ENCODE data around the gene YTHDF1.
"Not testable (repeated sequence)": the region's sequence is repeated elsewhere in the genome, so short reads cannot be mapped to it uniquely, and the experiment has no call there.

The YTHDF1 gene

DNA sequence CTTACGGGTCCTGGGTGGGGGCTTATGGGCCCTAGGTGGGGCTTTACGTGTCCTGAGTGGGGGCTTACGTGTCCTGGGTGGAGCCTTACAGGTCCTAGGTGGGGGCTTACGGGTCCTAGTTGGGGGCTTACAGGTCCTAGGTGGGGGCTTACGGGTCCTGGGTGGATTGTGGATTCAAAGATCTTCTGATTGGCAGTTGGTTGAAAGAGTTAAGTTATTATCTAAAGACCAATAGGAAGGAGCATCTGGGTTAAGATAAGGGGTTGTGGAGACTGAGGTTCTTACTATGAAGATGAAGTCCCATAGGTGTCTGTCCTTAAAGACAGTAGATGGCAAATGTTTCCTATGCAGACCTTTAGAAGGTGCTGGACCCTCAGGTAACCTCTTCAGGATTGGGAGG, 11.3 kb upstream of the YTHDF1 start:
- no peak for DNase-seq (ENCODE audit: low read depth in 2 of 2, low spot score in 1 of 2)

DNA sequence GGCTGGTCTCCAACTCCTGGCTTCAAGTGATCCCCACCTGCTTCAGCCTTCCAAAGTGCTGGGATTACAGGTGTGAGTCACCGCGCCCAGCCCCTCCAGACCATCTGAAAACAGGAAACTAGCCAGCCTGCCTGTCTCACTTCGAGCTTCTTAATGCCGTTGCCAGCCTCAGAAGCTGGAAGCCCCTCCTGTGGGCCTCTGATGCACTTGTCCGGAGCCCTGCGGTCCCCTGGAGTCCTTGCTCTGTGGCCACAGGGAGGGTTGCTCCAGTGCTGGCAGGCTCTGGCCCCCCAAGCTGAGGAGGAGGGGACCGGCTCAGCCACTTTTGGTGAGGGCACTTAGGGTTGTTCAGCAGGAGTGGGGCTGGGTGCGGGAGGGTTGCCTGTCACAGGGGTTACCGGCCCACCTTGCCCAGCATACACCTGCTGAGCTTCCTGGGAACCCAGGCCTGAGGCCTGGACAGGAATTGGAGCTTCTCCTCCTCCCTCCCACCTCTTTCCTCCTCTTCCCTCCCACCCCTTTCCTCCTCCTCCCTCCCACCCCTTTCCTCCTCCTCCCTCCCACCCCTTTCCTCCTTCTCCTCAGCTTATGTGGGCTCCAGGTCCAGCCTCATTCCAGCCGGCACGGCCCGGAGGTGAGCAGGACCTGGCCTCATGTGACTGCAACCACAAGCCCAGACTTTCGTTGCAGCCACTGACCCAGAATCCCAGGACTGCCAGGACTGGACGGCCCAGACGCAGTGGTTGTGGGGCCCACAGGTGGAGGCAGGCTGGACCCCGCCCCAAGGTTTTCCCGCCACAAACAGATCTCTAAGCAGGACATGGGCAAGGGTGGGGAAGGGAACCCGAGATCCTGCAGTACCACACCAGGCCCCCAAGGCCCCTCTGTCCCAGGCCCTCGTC, 10.4 kb upstream of the YTHDF1 start:
- DNase-seq (ENCODE audit: low read depth in 2 of 2, low spot score in 1 of 2), result no peak

DNA sequence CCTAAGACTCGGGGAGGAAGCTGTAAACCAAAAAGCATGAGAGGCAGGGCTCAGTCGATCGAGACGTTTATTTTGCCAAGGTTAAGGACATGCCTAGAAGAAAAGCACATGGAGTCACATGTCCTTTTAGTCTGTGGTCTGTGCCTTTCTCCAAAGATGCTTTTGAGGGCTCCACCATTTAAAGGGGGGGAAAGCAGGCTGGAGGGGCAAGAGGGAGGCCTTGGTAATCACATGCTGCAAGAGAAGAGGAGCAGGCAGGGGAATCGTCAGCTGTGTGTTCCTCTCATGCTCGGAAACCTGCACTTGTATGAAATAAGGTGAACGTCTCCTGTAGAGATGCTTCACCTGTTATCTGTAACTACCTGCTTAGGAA, 9.1 kb upstream of the YTHDF1 start:
- DNase-seq (ENCODE audit: low read depth in 2 of 2, low spot score in 1 of 2), result no peak

DNA sequence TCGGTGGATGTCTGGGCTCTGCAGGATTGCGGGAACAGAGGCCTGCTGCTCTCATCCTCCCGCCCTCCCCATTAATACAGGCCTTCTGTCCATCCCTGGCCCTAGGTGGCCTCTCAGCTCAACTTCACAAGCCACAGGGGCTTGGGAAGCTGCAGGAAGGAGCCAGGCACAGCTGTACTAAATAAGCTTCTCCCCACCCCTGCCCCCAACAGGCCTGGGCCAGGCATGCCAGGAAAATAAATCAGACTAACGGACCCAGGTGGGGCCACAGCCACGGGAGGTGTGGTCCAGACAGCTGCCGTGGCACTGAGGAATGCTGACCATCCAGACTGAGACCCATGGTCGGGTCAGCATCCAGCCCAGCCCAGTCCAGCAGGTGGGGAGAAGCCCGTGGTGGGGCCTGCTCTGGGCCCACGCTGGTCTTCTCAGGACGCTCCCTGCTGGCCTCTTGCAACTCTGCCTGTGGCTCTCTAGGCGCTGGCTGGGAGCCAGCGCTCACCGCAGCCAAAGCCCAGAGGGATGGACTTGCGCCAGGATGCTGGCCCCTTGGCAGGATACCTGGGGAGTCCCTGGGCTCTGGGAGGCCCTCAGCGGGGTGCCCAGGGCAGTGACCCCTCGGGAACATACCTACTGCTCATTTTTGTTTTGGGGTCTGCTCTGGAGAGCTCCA, 8.6 kb upstream of the YTHDF1 start:
- DNase-seq (ENCODE audit: low read depth in 2 of 2, low spot score in 1 of 2), result no peak

DNA sequence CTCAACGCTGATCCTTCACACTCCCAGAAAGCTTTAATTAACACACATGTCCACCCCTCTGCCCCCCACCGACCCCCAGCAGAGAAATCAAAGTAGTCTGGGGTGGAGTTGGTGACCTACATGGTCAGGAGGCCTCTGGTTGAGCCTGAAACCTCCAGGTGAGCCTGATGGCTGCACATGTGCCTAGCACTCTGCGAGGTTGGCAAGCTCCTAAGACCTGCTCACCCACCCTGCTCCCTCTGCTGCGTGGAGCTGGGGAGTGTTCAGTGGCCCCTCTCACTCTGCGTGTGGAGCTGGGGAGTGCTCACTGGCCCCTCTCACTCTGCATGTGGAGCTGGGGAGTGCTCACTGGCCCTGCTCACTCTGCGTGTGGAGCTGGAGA, 7.9 kb upstream of the YTHDF1 start:
- no peak for DNase-seq (ENCODE audit: low read depth in 2 of 2, low spot score in 1 of 2)

DNA sequence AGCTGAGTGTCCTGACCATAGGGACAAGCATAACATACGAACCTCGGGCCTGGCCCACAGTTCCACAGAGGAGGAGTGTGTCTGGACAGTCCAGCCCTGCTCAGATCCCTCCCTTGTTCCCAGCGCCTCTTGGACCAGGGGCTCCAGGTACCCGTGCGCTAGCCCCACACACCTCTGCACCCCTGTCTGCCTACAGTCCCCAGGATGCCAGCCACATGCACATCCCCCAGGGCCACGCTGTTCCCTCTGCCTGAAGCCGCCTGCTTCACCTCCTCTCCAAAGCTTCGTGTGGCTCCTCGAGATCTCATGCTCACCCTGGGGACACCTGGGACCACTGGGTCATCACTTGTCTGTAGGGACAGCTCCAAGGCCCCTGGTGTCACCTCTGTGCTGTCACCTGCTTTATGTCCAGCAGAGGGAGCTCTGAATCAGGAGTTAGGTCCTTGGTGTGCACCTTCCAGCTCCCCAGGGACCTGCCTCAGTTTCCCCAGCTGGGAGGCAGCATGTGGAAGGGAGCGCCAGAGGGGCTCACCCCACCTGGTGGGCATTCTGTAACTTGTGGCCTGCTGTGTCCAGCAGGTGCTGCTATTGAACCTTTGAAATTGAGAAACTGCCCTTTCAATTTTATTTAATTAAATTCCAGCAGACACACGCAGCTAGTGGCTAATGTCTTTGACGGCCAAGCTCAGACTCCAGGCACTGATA, 7.3 kb upstream of the YTHDF1 start:
- DNase-seq (ENCODE audit: low read depth in 2 of 2, low spot score in 1 of 2), result no peak

DNA sequence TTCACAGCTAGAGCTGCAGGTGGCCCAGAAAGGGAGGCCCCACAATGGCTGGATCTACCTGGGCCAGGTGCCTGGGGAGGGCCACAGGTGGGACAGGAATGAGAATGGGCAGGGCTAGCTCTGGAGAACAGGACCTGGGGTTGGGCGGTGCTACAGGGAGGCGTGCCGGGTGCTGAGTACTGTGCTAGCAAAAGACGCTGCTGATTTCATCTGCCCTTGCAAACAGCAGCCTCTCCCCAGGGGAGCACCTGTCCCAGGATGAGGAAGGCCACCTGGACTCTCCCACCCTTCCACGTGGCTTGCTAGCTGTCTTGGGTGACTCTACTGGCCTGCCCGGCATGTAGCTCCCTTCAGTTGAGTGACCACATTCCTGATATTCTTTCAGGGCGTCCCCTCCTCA, 6.6 kb upstream of the YTHDF1 start:
- no peak for DNase-seq (ENCODE audit: low read depth in 2 of 2, low spot score in 1 of 2)

DNA sequence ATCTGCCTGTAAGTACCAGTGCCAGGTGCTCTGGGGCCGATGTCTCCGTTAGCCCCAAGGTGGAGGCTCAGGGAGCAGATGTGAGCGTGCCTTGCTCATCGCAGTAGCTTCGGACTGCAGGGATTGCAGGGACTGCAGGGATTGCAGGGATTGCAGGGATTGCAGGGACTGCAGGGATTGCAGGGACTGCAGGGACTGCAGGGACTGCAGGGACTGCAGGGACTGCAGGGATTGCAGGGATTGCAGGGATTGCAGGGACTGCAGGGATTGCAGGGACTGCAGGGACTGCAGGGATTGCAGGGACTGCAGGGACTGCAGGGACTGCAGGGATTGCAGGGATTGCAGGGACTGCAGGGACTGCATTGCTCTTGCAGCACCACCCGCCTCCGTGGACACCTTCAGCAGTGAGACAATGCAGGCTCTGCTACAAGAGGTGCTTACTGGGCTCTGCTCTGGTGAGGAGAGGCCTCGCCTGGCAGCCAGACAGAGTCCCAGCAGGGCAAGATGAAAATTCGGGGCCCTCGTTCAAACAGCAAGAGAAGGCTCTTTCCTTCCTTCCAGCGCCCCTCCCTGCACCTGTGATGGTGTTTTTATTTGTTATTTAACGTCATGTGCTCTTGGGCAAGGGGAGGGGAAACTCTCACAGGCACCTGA, 5.6 kb upstream of the YTHDF1 start:
- DNase-seq (ENCODE audit: low read depth in 2 of 2, low spot score in 1 of 2), result not testable (repeated sequence)

DNA sequence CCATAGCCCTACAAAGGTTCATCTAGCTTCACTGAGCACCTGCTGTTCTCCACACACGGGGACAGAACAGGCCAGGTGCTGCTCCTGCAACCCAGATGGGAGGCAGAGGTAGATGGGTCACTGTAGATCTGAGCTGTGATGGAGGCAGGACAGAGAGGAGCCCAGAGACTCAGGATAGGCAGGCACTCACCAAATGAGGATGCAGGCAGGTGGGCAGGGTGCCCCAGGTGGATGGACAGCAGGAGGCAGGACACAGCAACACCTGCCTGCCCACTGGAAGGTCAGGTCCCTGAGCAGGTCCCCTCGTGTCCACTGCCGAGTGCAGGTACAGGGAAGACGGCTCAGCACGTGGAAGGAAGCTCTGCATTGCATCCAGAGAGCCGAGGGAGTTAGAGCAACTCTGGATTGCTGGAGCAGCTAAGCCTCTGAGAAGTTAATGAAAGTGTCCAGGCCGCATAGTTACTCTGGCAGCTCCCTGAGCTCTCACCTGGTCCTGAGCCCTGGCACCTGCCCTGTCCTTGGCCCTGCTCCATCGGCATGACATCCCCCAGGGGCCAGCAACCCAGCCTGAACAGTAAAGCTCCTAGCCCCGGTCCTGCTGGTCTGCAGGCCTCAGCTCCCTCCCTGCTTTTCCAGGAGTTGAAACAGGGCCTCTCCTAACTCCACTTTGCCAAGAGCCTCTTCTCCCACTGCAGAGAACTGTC, 4.9 kb upstream of the YTHDF1 start:
- DNase-seq (ENCODE audit: low read depth in 2 of 2, low spot score in 1 of 2), result no peak

DNA sequence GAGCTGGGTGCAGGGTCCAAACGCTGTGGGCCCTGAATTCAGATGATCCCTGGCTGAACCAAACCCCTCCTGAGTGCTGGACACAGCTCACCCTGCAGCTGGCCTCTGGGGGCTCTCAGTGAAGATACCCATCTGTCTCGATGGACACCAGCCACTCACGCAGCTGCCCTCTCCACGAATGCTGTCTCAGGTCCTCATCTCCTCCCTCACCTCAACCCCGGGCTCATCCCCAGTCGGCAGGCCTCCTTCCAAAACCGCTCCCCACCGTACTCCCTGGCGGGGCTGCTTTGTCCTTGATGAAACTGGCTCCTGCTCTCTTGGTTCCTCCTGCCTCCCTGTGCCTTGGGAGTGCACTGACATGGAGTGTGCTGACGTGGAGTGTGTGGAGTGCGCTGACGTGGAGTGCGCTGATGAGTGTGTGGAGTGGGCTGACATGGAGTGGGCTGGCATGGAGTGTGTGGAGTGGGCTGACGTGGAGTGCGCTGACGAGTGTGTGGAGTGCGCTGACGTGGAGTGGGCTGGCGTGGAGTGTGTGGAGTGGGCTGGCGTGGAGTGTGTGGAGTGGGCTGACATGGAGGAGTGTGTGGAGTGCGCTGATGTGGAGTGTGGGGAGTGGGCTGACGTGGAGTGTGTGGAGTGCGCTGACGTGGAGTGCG, 4.1 kb upstream of the YTHDF1 start:
- no peak for DNase-seq (ENCODE audit: low read depth in 2 of 2, low spot score in 1 of 2)

DNA sequence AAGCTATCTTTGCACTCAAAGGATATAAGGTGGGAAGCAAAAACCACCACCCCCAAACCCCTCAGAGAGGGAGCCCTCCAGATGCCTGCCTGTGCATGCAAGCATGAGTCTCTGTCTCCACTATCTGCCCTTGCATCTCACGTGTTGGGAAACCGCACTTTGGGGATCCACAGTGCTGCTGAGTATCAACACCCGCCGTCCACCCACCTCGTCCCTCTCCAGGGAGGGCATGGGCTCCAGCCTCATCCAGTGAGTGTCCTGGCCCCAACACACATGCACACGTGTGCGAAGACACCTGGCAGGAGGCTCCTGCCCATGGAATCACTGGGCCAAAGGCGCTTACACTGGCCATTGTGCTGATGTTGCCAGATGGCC, 3.5 kb upstream of the YTHDF1 start:
- no peak for DNase-seq (ENCODE audit: low read depth in 2 of 2, low spot score in 1 of 2)

DNA sequence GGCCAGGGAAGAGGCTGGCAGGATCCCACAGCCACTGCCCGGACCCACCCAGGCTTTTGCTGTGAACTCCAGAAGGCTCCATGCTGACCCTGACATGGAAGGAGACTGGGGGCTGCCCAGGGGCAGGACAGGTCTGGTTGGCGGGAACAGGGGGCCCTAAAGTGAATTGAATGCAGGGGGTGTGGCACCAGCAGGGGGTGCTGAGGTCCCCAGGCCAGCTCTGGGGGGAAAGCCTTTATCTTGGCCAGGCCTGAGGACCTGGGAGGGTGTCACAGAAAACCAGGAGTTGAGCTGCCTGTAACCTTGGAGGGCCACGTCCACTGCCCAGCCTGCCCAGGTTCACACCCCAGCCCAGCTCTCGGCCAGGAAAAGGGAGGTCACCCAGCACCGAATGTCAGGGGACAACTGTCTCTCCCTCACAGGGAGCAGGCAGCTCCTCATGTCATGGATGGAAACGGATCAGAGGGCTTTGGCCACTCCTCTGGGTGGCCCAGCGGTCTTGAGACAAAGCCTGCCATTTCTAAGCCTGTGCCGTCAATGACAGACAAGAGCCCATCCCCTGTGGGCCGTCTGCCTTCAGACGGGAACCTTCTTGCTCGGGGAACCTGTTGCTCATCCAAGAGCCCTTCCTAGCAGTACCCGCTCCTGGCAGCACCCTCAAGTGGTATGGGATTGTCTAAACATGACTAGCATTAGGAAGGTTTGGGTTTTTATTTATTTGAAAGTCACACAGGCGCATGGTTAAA, 2.9 kb upstream of the YTHDF1 start:
- no peak for DNase-seq (ENCODE audit: low read depth in 2 of 2, low spot score in 1 of 2)

DNA sequence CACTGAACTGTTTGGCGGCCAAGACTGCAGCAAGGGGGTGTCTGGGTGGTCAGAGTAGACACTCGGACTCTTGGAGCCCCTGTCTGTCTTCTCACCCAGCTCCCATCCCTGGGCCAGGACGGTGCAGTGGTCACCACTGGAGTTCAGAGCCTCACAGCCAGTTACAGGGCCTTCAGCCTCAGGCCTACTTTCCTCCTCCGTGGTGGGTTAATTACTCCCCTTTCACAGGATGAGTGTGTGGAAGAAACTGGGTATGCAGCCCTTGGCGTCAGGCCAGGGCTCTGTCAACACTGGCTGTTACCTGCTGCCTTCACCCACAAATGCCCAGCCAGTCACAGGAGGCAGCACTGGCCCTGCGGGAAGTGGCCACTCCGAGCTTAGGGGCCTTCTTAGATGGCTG, 1.8 kb upstream of the YTHDF1 start:
- no peak for DNase-seq (ENCODE audit: low read depth in 2 of 2, low spot score in 1 of 2)

DNA sequence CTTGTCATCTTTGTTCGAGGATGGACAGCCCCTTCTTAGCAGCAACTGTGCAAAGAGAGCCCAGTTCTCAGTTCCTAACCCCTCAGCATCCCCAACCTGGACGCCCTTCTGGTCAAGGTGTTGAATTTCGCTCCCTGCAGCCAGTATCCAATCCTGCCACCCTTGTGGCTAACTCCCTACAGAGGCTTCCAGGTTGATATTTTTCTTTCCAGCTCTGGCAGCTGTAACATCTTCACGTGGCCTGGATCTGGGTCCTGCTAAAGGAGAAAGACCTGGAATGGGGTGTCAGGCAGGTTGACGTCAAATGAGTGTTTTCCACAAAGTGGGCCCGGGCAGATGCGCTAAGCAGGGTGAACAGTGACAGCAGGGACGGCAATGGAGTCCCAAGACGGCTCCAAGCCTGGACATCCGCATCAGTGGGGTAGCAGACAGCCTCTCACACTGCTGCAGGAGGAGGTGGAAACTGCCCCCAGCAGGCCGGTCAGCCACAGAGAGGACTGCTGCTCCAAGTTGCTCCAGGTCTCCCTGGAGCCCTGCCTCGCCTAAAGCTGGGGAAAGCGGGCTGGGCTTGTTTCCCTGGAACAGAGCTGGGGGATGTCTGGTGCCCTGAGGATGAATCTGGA, 1.0 kb upstream of the YTHDF1 start:
- DNase-seq (ENCODE audit: low read depth in 2 of 2, low spot score in 1 of 2), result no peak

DNA sequence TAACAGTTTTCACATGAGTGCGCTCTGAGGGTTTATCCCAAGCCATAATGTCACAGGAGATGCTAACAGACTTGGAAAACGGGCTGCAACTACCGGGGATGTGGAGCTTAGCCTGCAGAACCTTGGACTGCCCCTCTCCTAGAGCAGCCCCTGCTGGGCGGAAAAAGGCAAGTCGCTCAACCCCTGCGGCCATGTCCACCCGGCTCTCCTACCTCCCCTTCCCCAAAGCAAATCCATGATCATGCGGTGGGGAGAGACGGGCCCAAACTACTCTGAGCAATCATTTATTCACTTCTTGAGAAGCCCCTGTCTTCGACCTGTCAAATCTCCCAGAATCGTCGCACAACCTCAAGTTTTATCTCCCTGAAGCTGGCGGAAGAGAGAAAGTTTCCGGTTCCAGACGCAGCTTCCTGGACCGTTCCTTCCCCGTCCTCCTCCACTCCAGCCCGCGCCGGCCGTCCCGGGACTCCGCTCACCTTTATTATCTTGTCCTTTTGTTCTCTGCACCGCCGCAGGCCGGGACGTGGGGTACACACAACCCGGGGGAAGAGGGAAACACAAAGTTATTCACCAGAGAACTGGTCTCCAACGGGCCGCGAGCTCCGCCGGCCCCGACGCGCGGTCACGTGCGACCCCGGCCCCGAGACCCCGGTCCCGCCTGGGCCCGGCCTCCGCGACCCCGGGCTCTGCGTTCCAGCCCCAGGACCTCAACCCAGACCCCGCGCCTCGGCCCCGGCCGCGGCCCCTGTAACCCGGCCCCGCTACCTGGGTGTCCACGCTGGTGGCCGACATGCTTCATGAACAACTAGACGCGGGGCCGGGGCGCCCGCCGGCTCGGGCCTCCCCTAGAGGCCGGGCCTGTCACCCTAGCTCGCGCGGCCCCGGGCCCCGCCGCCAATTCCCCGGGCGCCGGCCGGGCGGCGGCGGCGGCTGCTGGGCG, 560 bp downstream of the YTHDF1 start:
- no peak for DNase-seq (ENCODE audit: low read depth in 2 of 2, low spot score in 1 of 2)

DNA sequence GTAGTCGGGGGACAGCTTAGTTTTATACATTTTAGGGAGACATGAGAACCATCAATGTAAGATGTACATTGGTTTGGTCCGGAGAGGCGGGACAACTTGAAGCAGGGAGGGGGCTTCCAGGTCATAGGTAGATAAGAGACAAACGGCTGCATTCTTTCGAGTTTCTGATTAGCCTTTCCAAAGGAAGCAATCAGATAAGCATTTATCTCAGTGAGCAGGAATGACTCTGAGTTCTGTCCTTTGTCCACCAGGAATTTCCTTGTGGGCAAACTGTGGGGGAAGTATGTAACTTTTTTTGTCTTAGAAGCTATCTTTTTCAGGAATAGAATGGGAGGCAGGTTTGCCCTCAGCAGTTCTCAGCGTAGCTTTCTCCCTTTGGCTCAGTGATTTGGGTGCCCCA, 1.4 kb downstream of the YTHDF1 start:
- no peak for DNase-seq (ENCODE audit: low read depth in 2 of 2, low spot score in 1 of 2)

DNA sequence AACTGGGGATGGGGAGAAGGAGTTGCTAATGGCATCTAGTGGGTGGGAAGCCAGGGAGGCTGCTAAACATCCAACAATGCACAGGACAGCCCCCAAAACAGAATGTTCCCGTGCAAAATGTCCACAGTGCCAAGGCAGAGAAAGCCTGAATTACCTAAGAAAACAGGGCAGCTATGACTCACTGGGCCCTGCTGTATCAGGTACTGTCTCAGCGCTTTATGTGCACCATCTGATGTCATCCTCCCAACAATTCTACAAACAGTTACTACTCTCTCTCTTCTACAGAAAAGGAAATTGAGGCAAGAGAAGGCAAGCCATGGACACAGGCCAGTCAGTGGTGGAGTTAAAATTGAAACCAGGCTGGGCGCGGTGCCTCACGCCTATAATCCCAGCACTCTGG, 3.1 kb downstream of the YTHDF1 start:
- no peak for DNase-seq (ENCODE audit: low read depth in 2 of 2, low spot score in 1 of 2)

DNA sequence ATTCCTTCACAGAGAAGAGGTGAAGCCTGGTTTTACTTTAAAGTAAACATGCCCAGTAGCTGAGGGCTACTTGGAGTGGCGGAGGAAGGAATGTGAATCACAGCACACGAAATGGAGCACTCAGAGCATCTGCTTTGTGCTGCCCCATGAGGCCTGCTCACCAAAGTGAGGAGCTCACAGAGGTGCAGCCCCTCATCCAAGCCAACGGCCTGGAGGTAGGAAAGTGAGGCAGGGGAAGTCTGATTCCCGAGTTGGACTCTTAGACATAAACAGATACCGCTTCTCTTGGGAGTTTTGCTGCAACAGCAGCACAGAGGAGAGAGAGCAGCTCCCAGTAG, 3.6 kb downstream of the YTHDF1 start:
- no peak for DNase-seq (ENCODE audit: low read depth in 2 of 2, low spot score in 1 of 2)
